ENCODE results near the gene EFCAB6. TPM values are rescaled to one million over a fixed set of nuclear protein-coding genes. Genes with fewer than 3 reads are reported as not detected.

Gene EFCAB6
- total and polyA plus RNA-seq, 10 of the 15 experiments (the other 5 are each of a cell fraction or from before 2014, with no cell fraction given) = 0.05 to 0.42 (median 0.19) TPM

DNA sequence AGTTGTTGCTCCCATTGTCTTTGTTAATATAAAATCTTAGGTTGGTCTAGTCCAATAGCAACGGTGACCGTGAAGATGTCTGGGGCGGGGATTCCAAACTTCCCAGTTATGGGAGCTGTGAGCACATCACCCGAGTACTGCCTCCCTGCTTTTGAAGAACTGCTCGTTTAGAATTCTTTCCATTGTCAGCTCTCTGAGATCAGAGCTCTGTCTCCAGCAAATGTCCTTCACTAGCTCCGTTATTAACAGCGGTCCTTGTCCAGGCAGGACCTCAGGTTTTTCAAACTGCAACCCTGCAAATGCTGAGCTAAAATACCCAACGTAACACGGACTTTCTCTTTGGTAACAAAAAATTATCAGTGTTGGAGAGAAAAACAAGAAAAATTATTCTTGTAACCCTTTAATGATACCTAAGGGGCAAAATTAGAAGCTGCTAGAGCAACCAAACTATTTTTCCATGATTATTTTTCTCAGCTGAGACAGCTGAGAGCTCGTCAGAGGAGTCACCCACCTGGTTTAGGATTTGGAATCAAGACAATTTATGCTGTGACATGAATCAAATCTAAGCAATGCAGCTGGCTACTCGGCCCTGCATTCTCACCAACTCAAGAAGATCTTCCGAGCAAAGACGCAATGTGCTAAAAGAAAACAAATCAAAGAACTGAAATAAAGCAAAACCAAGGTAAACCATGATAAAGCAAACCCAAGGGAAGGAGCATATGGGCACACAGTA, 15.1 kb upstream of the EFCAB6 start:
- BruUV-seq (replicated peaks) = no TSS peak
- H3K4me2 ChIP-seq (ENCODE audit: control insufficient read depth, insufficient read depth) = no peak overlapping the region
- ChIA-PET SMC1A (ENCODE audit: uncharacterized antibody, unreplicated experiment) (interaction anchor here (1.0 to 2.2 kb wide), 4 partner anchors 10 to 437 kb away, joined by 3 to 6 read pairs (median 4); no protein-coding TSS in a partner anchor), CTCF (interaction anchor here (0.5 to 1.6 kb wide), 10 partner anchors 31 to 555 kb away, joined by 3 to 7 read pairs (median 3); no protein-coding TSS in a partner anchor), POLR2A (interaction anchor here (0.5 kb wide), 1 partner anchor 15 kb away, joined by 3 read pairs; the partner anchor contains the start of gene EFCAB6), RAD21 (ENCODE audit: unreplicated experiment) (interaction anchor here (1.2 to 2.0 kb wide), 2 partner anchors 78 to 82 kb away, joined by 3 to 5 read pairs; no protein-coding TSS in a partner anchor)
- no peak overlapping the region for H3K27ac ChIP-seq (ENCODE audit: control insufficient read depth, insufficient read depth)
- no peaks in the 10 kb centered on the region; a peak in 1 of 4 replicates for H3K27me3 ChIP-seq (replicated peaks in 1 of 2; ENCODE audit: control insufficient read depth in 2 of 2, insufficient read depth in 2 of 2, low read length in 1 of 2)
- no peaks in the 10 kb centered on the region for H4K20me1 ChIP-seq (ENCODE audit: control insufficient read depth, insufficient read depth)
- no peak overlapping the region for H3K4me3 ChIP-seq
- no peak overlapping the region for H3K9ac ChIP-seq (ENCODE audit: control insufficient read depth, insufficient read depth, low read length)
- WGBS (ENCODE audit: insufficient coverage, insufficient replicate concordance, low lambda C conversion rate, missing lambda C conversion rate) = 31% methylated on average over 13 of the region's 13 CpGs
- H3K36me3 ChIP-seq (ENCODE audit: control insufficient read depth in 2 of 2, insufficient read depth in 2 of 2, low read length in 1 of 2) = no peaks in the 10 kb centered on the region
- no peak for ATAC-seq
- no peaks in the 10 kb centered on the region for H3K4me1 ChIP-seq (ENCODE audit: control insufficient read depth, insufficient read depth, low read length)
- in situ Hi-C loops (cut with MboI) = loop anchor here (10.0 kb wide), 1 partner anchor 432 kb away; no protein-coding TSS in a partner anchor
- no peak for DNase-seq (ENCODE audit: low read depth, low spot score)
- intact Hi-C loops (cut with micrococcal nuclease; ENCODE audit: unreplicated experiment) = loop anchor here (2.0 to 5.0 kb wide), 2 partner anchors 75 to 438 kb away; no protein-coding TSS in a partner anchor
- no peaks in the 10 kb centered on the region for H3K9me3 ChIP-seq (replicated peaks; ENCODE audit: control insufficient read depth, insufficient read depth, low read length)
- H2AFZ ChIP-seq (ENCODE audit: control insufficient read depth, low read depth, low read length) = no peak overlapping the region
- FAIRE-seq = no peak
- H3K79me2 ChIP-seq (ENCODE audit: control insufficient read depth, insufficient read depth, low read length) = no peaks in the 10 kb centered on the region
- TF ChIP-seq EED (IDR thresholded peaks at IDR 0.05; ENCODE audit: low read depth) = no peak
- TF ChIP-seq EP300 (IDR thresholded peaks at IDR 0.05; ENCODE audit: borderline replicate concordance in 1 of 2, control insufficient read depth in 1 of 2, low read depth in 2 of 2, low read length in 2 of 2) = no peak
- no peak for TF ChIP-seq JUNB (IDR thresholded peaks at IDR 0.05)
- no peak for TF ChIP-seq POLR2A (IDR thresholded peaks at IDR 0.05; ENCODE audit: low read depth, low read length)
- TF ChIP-seq ZNF622 (IDR thresholded peaks at IDR 0.05) = no peak
- no peak for TF ChIP-seq IKZF1 (conservative IDR thresholded peaks at IDR 0.05)
- TF ChIP-seq NRF1 (conservative IDR thresholded peaks at IDR 0.05; ENCODE audit: low read depth, low read length) = no peak
- TF ChIP-seq ZBED1 (IDR thresholded peaks at IDR 0.05; ENCODE audit: borderline replicate concordance) = no peak
- TF ChIP-seq KDM1A (IDR thresholded peaks at IDR 0.05; ENCODE audit: borderline replicate concordance) = no peak
- no peak for TF ChIP-seq NFYB (IDR thresholded peaks at IDR 0.05; ENCODE audit: insufficient read depth, low read depth, low read length)
- TF ChIP-seq, protein P1, sequence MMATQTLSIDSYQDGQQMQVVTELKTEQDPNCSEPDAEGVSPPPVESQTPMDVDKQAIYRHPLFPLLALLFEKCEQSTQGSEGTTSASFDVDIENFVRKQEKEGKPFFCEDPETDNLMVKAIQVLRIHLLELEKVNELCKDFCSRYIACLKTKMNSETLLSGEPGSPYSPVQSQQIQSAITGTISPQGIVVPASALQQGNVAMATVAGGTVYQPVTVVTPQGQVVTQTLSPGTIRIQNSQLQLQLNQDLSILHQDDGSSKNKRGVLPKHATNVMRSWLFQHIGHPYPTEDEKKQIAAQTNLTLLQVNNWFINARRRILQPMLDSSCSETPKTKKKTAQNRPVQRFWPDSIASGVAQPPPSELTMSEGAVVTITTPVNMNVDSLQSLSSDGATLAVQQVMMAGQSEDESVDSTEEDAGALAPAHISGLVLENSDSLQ (IDR thresholded peaks at IDR 0.05) = no peak
- TF ChIP-seq STAT1 (conservative IDR thresholded peaks at IDR 0.05) = no peak
- no peak for TF ChIP-seq IRF4 (IDR thresholded peaks at IDR 0.05; ENCODE audit: low read depth, low read length)
- no peak for TF ChIP-seq NBN (IDR thresholded peaks at IDR 0.05)
- no peak for TF ChIP-seq NFXL1 (IDR thresholded peaks at IDR 0.05; ENCODE audit: borderline replicate concordance)
- TF ChIP-seq, protein P2, sequence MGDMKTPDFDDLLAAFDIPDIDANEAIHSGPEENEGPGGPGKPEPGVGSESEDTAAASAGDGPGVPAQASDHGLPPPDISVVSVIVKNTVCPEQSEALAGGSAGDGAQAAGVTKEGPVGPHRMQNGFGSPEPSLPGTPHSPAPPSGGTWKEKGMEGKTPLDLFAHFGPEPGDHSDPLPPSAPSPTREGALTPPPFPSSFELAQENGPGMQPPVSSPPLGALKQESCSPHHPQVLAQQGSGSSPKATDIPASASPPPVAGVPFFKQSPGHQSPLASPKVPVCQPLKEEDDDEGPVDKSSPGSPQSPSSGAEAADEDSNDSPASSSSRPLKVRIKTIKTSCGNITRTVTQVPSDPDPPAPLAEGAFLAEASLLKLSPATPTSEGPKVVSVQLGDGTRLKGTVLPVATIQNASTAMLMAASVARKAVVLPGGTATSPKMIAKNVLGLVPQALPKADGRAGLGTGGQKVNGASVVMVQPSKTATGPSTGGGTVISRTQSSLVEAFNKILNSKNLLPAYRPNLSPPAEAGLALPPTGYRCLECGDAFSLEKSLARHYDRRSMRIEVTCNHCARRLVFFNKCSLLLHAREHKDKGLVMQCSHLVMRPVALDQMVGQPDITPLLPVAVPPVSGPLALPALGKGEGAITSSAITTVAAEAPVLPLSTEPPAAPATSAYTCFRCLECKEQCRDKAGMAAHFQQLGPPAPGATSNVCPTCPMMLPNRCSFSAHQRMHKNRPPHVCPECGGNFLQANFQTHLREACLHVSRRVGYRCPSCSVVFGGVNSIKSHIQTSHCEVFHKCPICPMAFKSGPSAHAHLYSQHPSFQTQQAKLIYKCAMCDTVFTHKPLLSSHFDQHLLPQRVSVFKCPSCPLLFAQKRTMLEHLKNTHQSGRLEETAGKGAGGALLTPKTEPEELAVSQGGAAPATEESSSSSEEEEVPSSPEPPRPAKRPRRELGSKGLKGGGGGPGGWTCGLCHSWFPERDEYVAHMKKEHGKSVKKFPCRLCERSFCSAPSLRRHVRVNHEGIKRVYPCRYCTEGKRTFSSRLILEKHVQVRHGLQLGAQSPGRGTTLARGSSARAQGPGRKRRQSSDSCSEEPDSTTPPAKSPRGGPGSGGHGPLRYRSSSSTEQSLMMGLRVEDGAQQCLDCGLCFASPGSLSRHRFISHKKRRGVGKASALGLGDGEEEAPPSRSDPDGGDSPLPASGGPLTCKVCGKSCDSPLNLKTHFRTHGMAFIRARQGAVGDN (IDR thresholded peaks at IDR 0.05) = no peak
- no peak for TF ChIP-seq PAX5 (IDR thresholded peaks at IDR 0.05; ENCODE audit: borderline replicate concordance, low read depth, low read length)

Data from GM12878 (cell line).